ENCODE data around the gene SCN5A. TPM values are rescaled to one million over a fixed set of nuclear protein-coding genes. Genes with fewer than 3 reads are reported as not detected.

Gene SCN5A
- total and polyA plus RNA-seq, 12 donors, result 0.04 to 2.1 (median 0.33) TPM; not detected in 2

GRCh38 chr3:38648024-38648658 lies 1.3 kb downstream of the SCN5A start:
- Histone ChIP-seq H3K4me3 (peak overlapping the region in 1 of 4 donors; percentile 72), H3K4me1 (replicated peaks in 1 of 2) (peaks cover 6 to 10% of the 10 kb centered on the region in 2 donors), H3K9me3 (replicated peaks in 1 of 3) (no peaks in the 10 kb centered on the region), H3K27ac (no peak overlapping the region), H3K36me3 (replicated peaks in 1 of 2) (no peaks in the 10 kb centered on the region), H3K27me3 (peaks cover 26% of the 10 kb centered on the region)
- WGBS, 4 donors, result 95 to 100% (median 97%) methylated on average over 6 to 7 of the region's 7 CpGs
- intact Hi-C loops (cut with DNase I), result loop anchor here in 1 of 2 donors (5.0 kb wide), 1 partner anchor 131 kb away; no protein-coding TSS in a partner anchor
- no peak for TF ChIP-seq POLR2A (IDR thresholded peaks at IDR 0.05)
- TF ChIP-seq CTCF (IDR thresholded peaks at IDR 0.05), result no peak
- peak in 1 of 7 donors; percentile 27 for DNase-seq

- TF ChIP-seq POLR2A (IDR thresholded peaks at IDR 0.05), result no peak
- no peak for TF ChIP-seq CTCF (IDR thresholded peaks at IDR 0.05)
- 86 to 92% (median 87%) methylated on average over 7 of the region's 7 CpGs for WGBS, 4 donors
- Histone ChIP-seq H3K4me3 (no peak overlapping the region), H3K27ac (no peak overlapping the region), H3K27me3 (peaks cover 26% of the 10 kb centered on the region), H3K9me3 (replicated peaks in 1 of 3) (no peaks in the 10 kb centered on the region), H3K4me1 (replicated peaks in 1 of 2) (peaks cover 6 to 10% of the 10 kb centered on the region in 2 donors), H3K36me3 (replicated peaks in 1 of 2) (no peaks in the 10 kb centered on the region)
- intact Hi-C loops (cut with DNase I), result loop anchor here in 1 of 2 donors (5.0 kb wide), 1 partner anchor 130 kb away; no protein-coding TSS in a partner anchor
- DNase-seq, result peak in 1 of 7 donors; percentile 17
Measured at GRCh38 chr3:38647217-38647970, 2.1 kb downstream of the SCN5A start.

- H3K36me3 ChIP-seq (replicated peaks in 1 of 2), result no peaks in the 10 kb centered on the region
- H3K27me3 ChIP-seq, result peaks cover 26% of the 10 kb centered on the region
- DNase-seq, result peak in 2 of 7 donors; percentile 1 to 24
- intact Hi-C loops (cut with DNase I), result loop anchor here in 1 of 2 donors (5.0 kb wide), 1 partner anchor 129 kb away; no protein-coding TSS in a partner anchor
- peaks cover 6 to 10% of the 10 kb centered on the region in 2 donors for H3K4me1 ChIP-seq (replicated peaks in 1 of 2)
- WGBS, 4 donors, result 81 to 88% (median 86%) methylated on average over 3 of the region's 3 CpGs
- TF ChIP-seq CTCF (IDR thresholded peaks at IDR 0.05), result no peak
- TF ChIP-seq POLR2A (IDR thresholded peaks at IDR 0.05), result no peak
- no peak overlapping the region for H3K27ac ChIP-seq
- H3K9me3 ChIP-seq (replicated peaks in 1 of 3), result no peaks in the 10 kb centered on the region
- H3K4me3 ChIP-seq, result no peak overlapping the region
Measured at GRCh38 chr3:38646630-38647029, 2.9 kb downstream of the SCN5A start.

GRCh38 chr3:38646062-38646461 lies 3.4 kb downstream of the SCN5A start:
- Histone ChIP-seq H3K36me3 (replicated peaks in 1 of 2) (no peaks in the 10 kb centered on the region), H3K4me3 (no peak overlapping the region), H3K9me3 (replicated peaks in 1 of 3) (no peaks in the 10 kb centered on the region), H3K27me3 (peaks cover 22% of the 10 kb centered on the region), H3K4me1 (replicated peaks in 1 of 2) (peaks cover 6 to 10% of the 10 kb centered on the region in 2 donors), H3K27ac (no peak overlapping the region)
- peak in 2 of 7 donors; percentile 3 to 21 for DNase-seq
- TF ChIP-seq CTCF (IDR thresholded peaks at IDR 0.05), result no peak
- no peak for TF ChIP-seq POLR2A (IDR thresholded peaks at IDR 0.05)
- intact Hi-C loops (cut with DNase I), result loop anchor here in 1 of 2 donors (5.0 kb wide), 1 partner anchor 129 kb away; no protein-coding TSS in a partner anchor
- WGBS, 4 donors, result 84 to 92% (median 91%) methylated on average over 4 of the region's 4 CpGs
